PC-9 (cell line): ENCODE data around the gene KISS1. TPM values are rescaled to one million over a fixed set of nuclear protein-coding genes. Genes with fewer than 3 reads are reported as not detected.

Source experiments
- BruUV-seq: library from RNA; stranded (reverse); fragments of 400-500 nt; replicated peaks from 2 replicates; lab custom pipeline; 2021; lab: Mats Ljungman, UMichigan
- CTCF ChIA-PET: fragments of 300-600 bp; sonication (Branson Sonifier 250); formaldehyde crosslinking; loops from one replicate; lab custom pipeline; 2022; ENCODE audit warnings: antibody characterized with exemption; lab: Charles Lee
- POLR2A ChIA-PET: fragments of 300-600 bp; sonication (Branson Sonifier 250); formaldehyde crosslinking; loops from one replicate; lab custom pipeline; 2022; ENCODE audit warnings: antibody characterized with exemption; ENCODE audit not compliant: unreplicated experiment; lab: Charles Lee
- DNase-seq, 2 experiments: peaks; one replicate each; pipeline versions ENCODE4 v3.0.0 to v3.0.0-alpha.2; 2015 to 2022; ENCODE audit warnings: mixed read lengths in 1 of 2
- H2AFZ ChIP-seq: fragments of 200-600 bp; sonication (generic); 2 replicates; pipeline ENCODE4 v1.8.1; 2017; ENCODE audit warnings: antibody characterized with exemption
- H3F3A ChIP-seq: fragments of 200-600 bp; sonication (generic); 2 replicates; pipeline ENCODE4 v1.8.1; 2017; ENCODE audit warnings: antibody characterized with exemption, mild to moderate bottlenecking, low read depth; ENCODE audit not compliant: insufficient read depth
- H3K27ac ChIP-seq: fragments of 200-600 bp; sonication (generic); 2 replicates; pipeline ENCODE4 v1.6.1; 2016; ENCODE audit warnings: mixed run types
- H3K27me3 ChIP-seq: fragments of 200-600 bp; sonication (generic); 2 replicates; pipeline ENCODE4 v1.6.1; 2016; ENCODE audit warnings: low read depth, mixed run types; ENCODE audit not compliant: insufficient read depth
- H3K36me3 ChIP-seq: fragments of 200-600 bp; sonication (generic); 2 replicates; pipeline ENCODE4 v1.6.1; 2016; ENCODE audit warnings: low read depth, mixed run types
- H3K4me1 ChIP-seq: fragments of 200-600 bp; sonication (generic); replicated peaks from 2 replicates; pipeline ENCODE4 v1.6.1; 2016; ENCODE audit warnings: mixed run types; ENCODE audit not compliant: insufficient read depth
- H3K4me2 ChIP-seq: fragments of 200-600 bp; sonication (generic); 2 replicates; pipeline ENCODE4 v1.6.1; 2017; ENCODE audit warnings: mixed run types
- H3K4me3 ChIP-seq: fragments of 200-600 bp; sonication (generic); 2 replicates; pipeline ENCODE4 v1.6.1; 2016; ENCODE audit warnings: mixed run types
- H3K79me2 ChIP-seq: fragments of 200-600 bp; sonication (generic); 2 replicates; pipeline ENCODE4 v1.6.1; 2017; ENCODE audit warnings: low read depth, mixed run types
- H3K9me2 ChIP-seq: fragments of 200-600 bp; sonication (generic); 2 replicates; pipeline ENCODE4 v1.8.1; 2017; ENCODE audit warnings: mild to moderate bottlenecking; ENCODE audit not compliant: insufficient read depth
- H3K9me3 ChIP-seq: fragments of 200-600 bp; sonication (generic); 2 replicates; pipeline ENCODE4 v1.8.1; 2016; ENCODE audit warnings: low read depth; ENCODE audit not compliant: insufficient read depth
- H4K20me1 ChIP-seq: fragments of 200-600 bp; sonication (generic); 2 replicates; pipeline ENCODE4 v1.8.1; 2017; ENCODE audit not compliant: insufficient read depth
- EZH2 ChIP-seq: fragments of 200-600 bp; sonication (generic); IDR thresholded peaks from 2 replicates; pipeline ENCODE4 v1.8.0; 2017; ENCODE audit warnings: antibody characterized with exemption, low read depth
- intact Hi-C: fragments of 100-400 bp; cut with micrococcal nuclease; formaldehyde crosslinking; loops from one replicate; pipeline ENCODE4 v1.10.0; 2022; ENCODE audit not compliant: unreplicated experiment
- total RNA-seq: library from RNA; stranded (reverse); gene quantifications from 2 replicates; pipeline ENCODE4 v1.2.3, GENCODE V29; 2021
- TF ChIP-seq, protein P1 (sequence below): fragments of 200-600 bp; sonication (generic); conservative IDR thresholded peaks from 2 replicates; pipeline ENCODE4 v1.6.1; 2017; ENCODE audit warnings: mixed run types, antibody characterized with exemption, mild to moderate bottlenecking, moderate library complexity

KISS1 gene
- total RNA-seq, 1 experiment from 2014 or later = 5.2 TPM

DNA sequence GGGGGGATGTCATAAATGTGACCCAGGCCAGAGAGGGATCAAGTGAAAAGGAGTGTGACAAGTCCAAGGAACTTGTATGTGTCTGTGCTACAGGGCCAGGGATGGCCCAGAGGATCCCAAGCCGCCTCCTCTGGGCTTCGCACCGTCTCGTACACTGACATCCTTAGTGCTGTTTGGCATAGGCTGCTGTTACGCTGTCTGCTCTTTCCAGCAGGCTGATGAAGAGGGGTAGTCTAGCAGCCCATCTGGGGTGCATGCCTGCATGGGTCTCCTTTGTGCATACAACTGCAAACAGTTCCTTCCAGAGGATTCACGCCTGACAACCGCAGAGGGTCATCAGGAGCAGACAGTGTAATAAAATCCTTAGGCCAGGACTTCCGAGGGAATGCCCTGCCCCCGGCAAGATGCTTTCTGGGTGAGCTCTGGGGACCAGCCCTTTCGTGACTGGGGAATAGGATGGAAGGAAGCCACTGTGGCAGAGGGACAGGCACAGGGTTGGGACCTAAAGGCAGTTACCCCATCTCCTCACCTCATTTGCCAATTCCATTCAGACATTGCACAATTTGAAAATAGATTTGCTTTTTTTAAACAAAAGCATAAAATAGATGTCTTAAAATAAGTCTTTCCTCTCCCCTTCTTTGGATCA is 23.8 kb upstream of the KISS1 start:
- ChIA-PET CTCF (interaction anchor here (0.7 kb wide), 1 partner anchor 137 kb away, joined by 6 read pairs; no protein-coding TSS in a partner anchor), POLR2A (no interaction called here)
- peaks cover 44% of the 10 kb centered on the region; the same call in 1 of the 2 replicates for H3F3A ChIP-seq
- BruUV-seq = no TSS peak
- H3K36me3 ChIP-seq = peaks cover 24% of the 10 kb centered on the region; the same call in 1 of the 2 replicates
- TF ChIP-seq, protein P1, sequence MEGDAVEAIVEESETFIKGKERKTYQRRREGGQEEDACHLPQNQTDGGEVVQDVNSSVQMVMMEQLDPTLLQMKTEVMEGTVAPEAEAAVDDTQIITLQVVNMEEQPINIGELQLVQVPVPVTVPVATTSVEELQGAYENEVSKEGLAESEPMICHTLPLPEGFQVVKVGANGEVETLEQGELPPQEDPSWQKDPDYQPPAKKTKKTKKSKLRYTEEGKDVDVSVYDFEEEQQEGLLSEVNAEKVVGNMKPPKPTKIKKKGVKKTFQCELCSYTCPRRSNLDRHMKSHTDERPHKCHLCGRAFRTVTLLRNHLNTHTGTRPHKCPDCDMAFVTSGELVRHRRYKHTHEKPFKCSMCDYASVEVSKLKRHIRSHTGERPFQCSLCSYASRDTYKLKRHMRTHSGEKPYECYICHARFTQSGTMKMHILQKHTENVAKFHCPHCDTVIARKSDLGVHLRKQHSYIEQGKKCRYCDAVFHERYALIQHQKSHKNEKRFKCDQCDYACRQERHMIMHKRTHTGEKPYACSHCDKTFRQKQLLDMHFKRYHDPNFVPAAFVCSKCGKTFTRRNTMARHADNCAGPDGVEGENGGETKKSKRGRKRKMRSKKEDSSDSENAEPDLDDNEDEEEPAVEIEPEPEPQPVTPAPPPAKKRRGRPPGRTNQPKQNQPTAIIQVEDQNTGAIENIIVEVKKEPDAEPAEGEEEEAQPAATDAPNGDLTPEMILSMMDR = no peak
- no peak for TF ChIP-seq EZH2
- no peaks in the 10 kb centered on the region for H3K9me2 ChIP-seq
- H3K27me3 ChIP-seq = no peaks in the 10 kb centered on the region
- no peak overlapping the region for H3K4me3 ChIP-seq
- no peak overlapping the region for H3K27ac ChIP-seq
- no peak overlapping the region for H3K4me2 ChIP-seq
- H4K20me1 ChIP-seq = no peaks in the 10 kb centered on the region
- 0 out of 2 replicates have a peak, but pooled peaks cover 8% of the 10 kb centered on the region for H3K79me2 ChIP-seq
- intact Hi-C loops = no loop called here
- H2AFZ ChIP-seq = no peak overlapping the region
- peaks cover 2% of the 10 kb centered on the region for H3K4me1 ChIP-seq
- no peak for DNase-seq
- no peaks in the 10 kb centered on the region for H3K9me3 ChIP-seq

DNA sequence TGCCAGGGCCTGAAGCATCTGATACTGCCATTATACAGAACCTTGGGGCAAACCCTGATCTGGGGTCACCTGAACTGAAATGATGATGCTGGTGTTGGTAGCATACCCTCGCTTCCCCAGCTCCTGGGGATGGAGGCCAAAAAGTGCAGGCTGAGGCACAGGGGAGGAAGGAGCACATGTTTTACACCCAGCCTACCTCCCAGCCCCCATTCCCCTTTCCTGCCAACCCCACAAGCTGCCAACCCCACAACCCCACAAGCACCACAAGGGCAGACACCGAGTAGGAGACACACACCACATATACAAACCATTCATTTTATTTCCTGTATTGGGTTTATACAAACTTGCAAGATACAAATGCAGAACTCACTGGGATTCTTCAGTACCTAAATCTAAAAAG is 22.3 kb upstream of the KISS1 start:
- H3K9me2 ChIP-seq = no peaks in the 10 kb centered on the region
- DNase-seq = no peak
- CTCF ChIA-PET = interaction anchor here (0.7 kb wide), 1 partner anchor 1653 kb away, joined by 3 read pairs; no protein-coding TSS in a partner anchor
- H3K4me2 ChIP-seq = no peak overlapping the region
- H4K20me1 ChIP-seq = no peaks in the 10 kb centered on the region
- no peak overlapping the region for H3K4me3 ChIP-seq
- H3K4me1 ChIP-seq = no peaks in the 10 kb centered on the region; the same call in 1 of the 2 replicates
- no peaks in the 10 kb centered on the region for H3K9me3 ChIP-seq
- H3K27me3 ChIP-seq = no peaks in the 10 kb centered on the region
- H3K36me3 ChIP-seq = peaks cover 17% of the 10 kb centered on the region; the same call in 1 of the 2 replicates
- intact Hi-C loops = no loop called here
- BruUV-seq = no TSS peak
- H3K27ac ChIP-seq = no peak overlapping the region
- TF ChIP-seq, protein P1 = no peak
- TF ChIP-seq EZH2 = no peak
- POLR2A ChIA-PET = no interaction called here
- H3F3A ChIP-seq = peaks cover 42% of the 10 kb centered on the region; the same call in 1 of the 2 replicates
- H2AFZ ChIP-seq = no peak overlapping the region
- H3K79me2 ChIP-seq = no peaks in the 10 kb centered on the region; the same call in 1 of the 2 replicates

DNA sequence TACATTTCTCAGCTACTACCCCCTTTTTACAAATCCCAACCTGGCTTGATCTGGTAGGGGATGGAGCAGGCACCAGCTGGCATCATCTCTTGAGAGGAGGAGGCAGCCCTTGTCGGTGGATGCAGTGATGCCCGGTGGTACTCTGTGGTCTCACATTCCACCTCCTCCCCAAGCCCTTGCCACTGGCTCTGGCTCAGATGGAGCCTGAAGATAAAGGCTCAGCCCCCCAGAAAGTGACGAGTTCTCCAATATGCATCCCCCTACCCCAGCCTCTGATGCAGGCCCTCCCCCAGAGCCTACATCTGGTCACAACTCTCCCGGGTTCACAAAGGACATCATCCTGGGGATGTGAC is 21.3 kb upstream of the KISS1 start:
- TF ChIP-seq, protein P1 = no peak
- TF ChIP-seq EZH2 = no peak
- Histone ChIP-seq H3F3A (peaks cover 42% of the 10 kb centered on the region; the same call in 1 of the 2 replicates), H3K9me3 (no peaks in the 10 kb centered on the region), H3K27me3 (no peaks in the 10 kb centered on the region), H3K36me3 (peaks cover 11% of the 10 kb centered on the region; the same call in 1 of the 2 replicates), H3K4me3 (no peak overlapping the region), H3K4me1 (peaks cover 7% of the 10 kb centered on the region), H4K20me1 (no peaks in the 10 kb centered on the region), H3K9me2 (no peaks in the 10 kb centered on the region), H3K79me2 (peaks cover 8% of the 10 kb centered on the region), H2AFZ (no peak overlapping the region), H3K4me2 (no peak overlapping the region), H3K27ac (no peak overlapping the region)
- intact Hi-C loops = no loop called here
- DNase-seq = no peak
- ChIA-PET CTCF (interaction anchor here (0.6 kb wide), 1 partner anchor 405 kb away, joined by 8 read pairs; no protein-coding TSS in a partner anchor), POLR2A (no interaction called here)
- BruUV-seq = no TSS peak
